Putamen (tissue), 1 donor: ENCODE measurements around the gene DPF3.

Experiments
- DNase-seq: peaks from one replicate; pipeline ENCODE4 v3.0.0-alpha.2; 2016; ENCODE audit warnings: low spot score

The DPF3 gene

GRCh38 chr14:72742118-72742837 is 151.6 kb downstream of the DPF3 start:
- DNase-seq, result no peak

- DNase-seq, result no peak
Measured at GRCh38 chr14:72741826-72742117, 152.1 kb downstream of the DPF3 start.

GRCh38 chr14:72740966-72741825 is 152.7 kb downstream of the DPF3 start:
- DNase-seq, result no peak

GRCh38 chr14:72740504-72740961 is 153.4 kb downstream of the DPF3 start:
- no peak for DNase-seq

GRCh38 chr14:72739446-72740405 is 154.2 kb downstream of the DPF3 start:
- DNase-seq, result no peak

- no peak for DNase-seq
Measured at GRCh38 chr14:72738161-72738611, 155.7 kb downstream of the DPF3 start.

GRCh38 chr14:72737560-72737943 is 156.3 kb downstream of the DPF3 start:
- no peak for DNase-seq

- DNase-seq, result no peak
Measured at GRCh38 chr14:72736786-72737559, 156.9 kb downstream of the DPF3 start.

- no peak for DNase-seq
Measured at GRCh38 chr14:72736308-72736707, 157.6 kb downstream of the DPF3 start.

- DNase-seq, result no peak
Measured at GRCh38 chr14:72732022-72732780, 161.7 kb downstream of the DPF3 start.

GRCh38 chr14:72731252-72732020 is 162.5 kb downstream of the DPF3 start:
- no peak for DNase-seq

GRCh38 chr14:72730468-72730867 is 163.4 kb downstream of the DPF3 start:
- DNase-seq, result no peak

- DNase-seq, result no peak
Measured at GRCh38 chr14:72726444-72726843, 167.5 kb downstream of the DPF3 start.

- no peak for DNase-seq
Measured at GRCh38 chr14:72723858-72724530, 169.9 kb downstream of the DPF3 start.

GRCh38 chr14:72722201-72722785 is 171.6 kb downstream of the DPF3 start:
- no peak for DNase-seq

GRCh38 chr14:72721083-72721482 is 172.8 kb downstream of the DPF3 start:
- no peak for DNase-seq

- DNase-seq, result no peak
Measured at GRCh38 chr14:72717220-72717619, 176.7 kb downstream of the DPF3 start.

GRCh38 chr14:72716476-72716875 is 177.4 kb downstream of the DPF3 start:
- no peak for DNase-seq

- DNase-seq, result no peak
Measured at GRCh38 chr14:72715850-72716228, 178.1 kb downstream of the DPF3 start.
